HepG2 (cell line): ENCODE data around the gene SRRM3. TPM values are rescaled to one million over a fixed set of nuclear protein-coding genes. Genes with fewer than 3 reads are reported as not detected.

Source experiments
- ARID2 ChIP-seq: sonication (generic); formaldehyde crosslinking; IDR thresholded peaks from 2 replicates; pipeline ENCODE4 v1.8.1; 2022; ENCODE audit warnings: mild to moderate bottlenecking, missing genetic modification reagents, borderline replicate concordance
- ASH2L ChIP-seq: fragments of 300-600, 200-600 bp; sonication (generic); IDR thresholded peaks from 2 replicates; pipeline ENCODE4 v1.7.0; 2017; ENCODE audit warnings: low read depth, mild to moderate bottlenecking, moderate library complexity, mixed read lengths, low read length; ENCODE audit not compliant: insufficient read length
- DNMT3B ChIP-seq: conservative IDR thresholded peaks from 2 replicates; pipeline ENCODE4 v1.6.1; 2016; ENCODE audit warnings: missing biosample characterization, control low read depth
- HNRNPH1 ChIP-seq: fragments of 200-400 bp; formaldehyde crosslinking; optimal IDR thresholded peaks from 2 replicates; pipeline ENCODE3; 2017; ENCODE audit warnings: mild to moderate bottlenecking, low read depth, low read length
- HNRNPUL1 ChIP-seq: fragments of 200-400 bp; formaldehyde crosslinking; IDR thresholded peaks from 2 replicates; pipeline ENCODE4 v1.6.1; 2017; ENCODE audit warnings: low read depth, mild to moderate bottlenecking, low read length, moderate library complexity
- MZF1 ChIP-seq: sonication (generic); formaldehyde crosslinking; IDR thresholded peaks from 2 replicates; pipeline ENCODE4 v1.8.1; 2023; ENCODE audit warnings: mild to moderate bottlenecking, missing genetic modification reagents, borderline replicate concordance
- PLSCR1 ChIP-seq: sonication (generic); formaldehyde crosslinking; IDR thresholded peaks from 2 replicates; pipeline ENCODE4 v1.5.0; 2020; ENCODE audit warnings: missing genetic modification reagents, mild to moderate bottlenecking, borderline replicate concordance
- POLR2G ChIP-seq: fragments of 200-400 bp; formaldehyde crosslinking; IDR thresholded peaks from 2 replicates; pipeline ENCODE4 v1.6.1; 2018; ENCODE audit warnings: mild to moderate bottlenecking, low read depth, low read length, moderate library complexity
- RFX5 ChIP-seq: IDR thresholded peaks from 2 replicates; pipeline ENCODE4 v1.6.1; 2011; ENCODE audit warnings: low read depth, low read length, improper control_type of control experiment
- SP2 ChIP-seq: sonication (generic); formaldehyde crosslinking; IDR thresholded peaks from 2 replicates; pipeline ENCODE4 v1.5.1; 2020; ENCODE audit warnings: mild to moderate bottlenecking, missing genetic modification reagents
- TAF15 ChIP-seq: fragments of 200-400 bp; formaldehyde crosslinking; IDR thresholded peaks from one replicate; pipeline ENCODE4 v1.6.1; 2018; ENCODE audit warnings: mild to moderate bottlenecking, low read depth, low read length; ENCODE audit not compliant: poor library complexity, severe bottlenecking
- TP53 ChIP-seq: sonication (generic); formaldehyde crosslinking; conservative IDR thresholded peaks from 2 replicates; pipeline ENCODE4 v1.4.0; 2020; ENCODE audit warnings: missing genetic modification reagents
- UBTF ChIP-seq: sonication (generic); formaldehyde crosslinking; IDR thresholded peaks from 2 replicates; pipeline ENCODE4 v1.4.0; 2020; ENCODE audit warnings: mild to moderate bottlenecking, missing genetic modification reagents
- ZBTB20 ChIP-seq: sonication (generic); formaldehyde crosslinking; IDR thresholded peaks from 2 replicates; pipeline ENCODE4 v1.8.1; 2023; ENCODE audit warnings: missing genetic modification reagents, low read depth, mild to moderate bottlenecking, borderline replicate concordance
- ZBTB34 ChIP-seq: sonication (generic); formaldehyde crosslinking; IDR thresholded peaks from 2 replicates; pipeline ENCODE4 v1.8.0; 2022; ENCODE audit warnings: mild to moderate bottlenecking, missing genetic modification reagents
- ZBTB7B ChIP-seq: sonication (generic); formaldehyde crosslinking; IDR thresholded peaks from 2 replicates; pipeline ENCODE4 v1.4.0; 2020; ENCODE audit warnings: missing genetic modification reagents
- ZNF281 ChIP-seq: sonication (generic); formaldehyde crosslinking; IDR thresholded peaks from 2 replicates; pipeline ENCODE4 v1.4.0; 2020; ENCODE audit warnings: missing genetic modification reagents, borderline replicate concordance
- ZNF33A ChIP-seq: sonication (generic); formaldehyde crosslinking; IDR thresholded peaks from 2 replicates; pipeline ENCODE4 v1.5.1; 2020; ENCODE audit warnings: missing genetic modification reagents, mild to moderate bottlenecking, moderate library complexity, borderline replicate concordance
- ZNF432 ChIP-seq: sonication (generic); formaldehyde crosslinking; IDR thresholded peaks from 2 replicates; pipeline ENCODE4 v1.5.0; 2020; ENCODE audit warnings: missing genetic modification reagents, mild to moderate bottlenecking, borderline replicate concordance
- ZNF761 ChIP-seq: sonication (generic); formaldehyde crosslinking; conservative IDR thresholded peaks from 2 replicates; pipeline ENCODE4 v1.4.0; 2020; ENCODE audit warnings: mild to moderate bottlenecking, missing genetic modification reagents
- ZNF768 ChIP-seq: sonication (generic); formaldehyde crosslinking; IDR thresholded peaks from 2 replicates; pipeline ENCODE4 v1.4.0; 2020; ENCODE audit warnings: missing genetic modification reagents
- polyA plus RNA-seq, 8 experiments: library from polyadenylated mRNA; depleted of rRNA in 3 of 8; stranded (reverse) in 7 of 8; unstranded in 1 of 8; fragments of >200 nt; fragmentation: Illumina TruSeq in 4 of 8; extraction: Trizol in 4 of 8; gene quantifications; 2 replicates each; pipeline versions ENCODE4 v1.2.1 to v1.2.3, GENCODE V29; 2011 to 2016; ENCODE audit warnings: low read depth in 4 of 8, missing spikeins in 1 of 8, mixed read lengths in 1 of 8; ENCODE audit not compliant: insufficient read depth in 1 of 8
- total RNA-seq, 5 experiments: library from RNA; depleted of rRNA; stranded (reverse); fragments of >200 nt; fragmentation: Illumina TruSeq; extraction: Trizol; gene quantifications; 2 replicates each; pipeline ENCODE4 v1.2.3, GENCODE V29; 2016; ENCODE audit warnings: low read depth in 1 of 5

SRRM3 gene
- total and polyA plus RNA-seq, 2 of the 13 experiments (the other 11 are each of a cell fraction or from before 2014, with no cell fraction given) = 0.13 to 0.54 TPM

GRCh38 chr7:76166404-76167255, 35.1 kb upstream of the SRRM3 start (continued):
- TF ChIP-seq HNRNPUL1 (no peak), ZNF768 (CRISPR knock-in tag) (peak; percentile 44; the same call in 1 of the 2 replicates), TP53 (CRISPR knock-in tag) (0 out of 2 replicates have a peak, but pooled peaks have one; percentile 74), RFX5 (peak; percentile 55; the same call in 1 of the 2 replicates), ZBTB7B (peak; percentile 48; the same call in 1 of the 2 replicates), SP2 (peak; percentile 50), ARID2 (CRISPR knock-in tag) (peak; percentile 76), ZBTB20 (CRISPR knock-in tag) (no peak), ZNF432 (CRISPR knock-in tag) (no peak), HNRNPH1 (no peak), TAF15 (no peak), ZNF33A (CRISPR knock-in tag) (no peak), PLSCR1 (no peak), ZNF281 (no peak), ZBTB34 (no peak), DNMT3B (CRISPR knock-in tag) (no peak), UBTF (CRISPR knock-in tag) (peak; percentile 95), MZF1 (no peak), POLR2G (peak; percentile 89), ASH2L (peak; percentile 44), ZNF761 (peak; percentile 83; the same call in 1 of the 2 replicates)
